Sigmoid colon (tissue), 4 donors: ENCODE data around the gene BCL3.

ENCODE experiments used
- POLR2A ChIP-seq, 2 donors: fragments of 450-650 bp; IDR thresholded peaks; one replicate each; pipeline ENCODE4 v1.6.1; 2016; ENCODE audit warnings: antibody characterized with exemption in 2 of 2, mild to moderate bottlenecking in 2 of 2, moderate library complexity in 2 of 2
- POLR2AphosphoS5 ChIP-seq, 4 donors: sonication (generic); formaldehyde crosslinking; IDR thresholded peaks; one replicate each; pipeline ENCODE4 v1.6.1; 2017; ENCODE audit warnings: antibody characterized with exemption in 4 of 4
- TF ChIP-seq, protein P1 (sequence below), 4 experiments: fragments of 450-650 bp in 3 of 4; fragments of 200-600 bp in 1 of 4; IDR thresholded peaks; one replicate each; pipeline ENCODE4 v1.5.1; 2016 to 2019; ENCODE audit warnings: antibody characterized with exemption in 4 of 4, mild to moderate bottlenecking in 3 of 4, moderate library complexity in 2 of 4

DNA sequence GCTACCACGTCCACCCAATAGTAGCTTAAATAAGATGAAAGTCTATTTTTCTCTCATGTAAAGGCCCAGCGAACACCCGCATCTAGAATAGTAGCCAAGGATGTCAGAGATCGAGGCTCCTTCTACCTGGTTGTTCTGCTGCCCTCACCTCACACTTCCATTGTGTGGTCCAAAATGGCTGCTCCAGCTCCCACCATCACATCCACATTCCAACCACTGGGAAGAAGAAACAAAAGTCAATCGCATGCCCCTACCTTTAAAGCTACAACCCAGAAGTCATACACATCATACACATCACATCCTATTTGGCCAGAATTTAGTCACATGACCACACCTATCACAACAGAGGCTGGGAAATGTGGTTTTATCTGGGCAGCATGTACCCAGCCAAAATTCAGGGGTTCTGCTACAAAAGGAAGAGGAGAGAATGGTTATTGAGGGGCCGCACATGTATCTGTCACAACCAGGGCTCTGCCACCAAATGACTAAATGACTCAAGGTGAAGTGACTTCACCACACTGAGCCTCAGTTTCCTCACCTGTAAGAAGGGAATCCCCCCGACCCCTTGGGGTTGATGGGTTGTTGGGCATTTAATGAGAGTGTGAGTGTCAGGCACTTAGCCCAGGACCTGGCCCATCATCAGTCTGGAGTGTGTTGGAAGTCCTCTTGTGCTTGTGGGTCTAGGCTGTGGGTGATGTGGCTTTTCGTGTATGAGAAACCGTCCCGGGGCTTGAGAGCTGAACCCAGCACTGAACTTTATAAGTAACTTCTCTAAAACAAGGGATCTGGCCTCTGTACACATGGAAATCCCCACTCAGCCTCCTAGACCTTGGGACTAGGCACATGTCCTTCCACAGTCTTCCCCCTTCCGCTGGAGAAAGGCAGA is 19.0 kb downstream of the BCL3 start:
- TF ChIP-seq, protein P1, sequence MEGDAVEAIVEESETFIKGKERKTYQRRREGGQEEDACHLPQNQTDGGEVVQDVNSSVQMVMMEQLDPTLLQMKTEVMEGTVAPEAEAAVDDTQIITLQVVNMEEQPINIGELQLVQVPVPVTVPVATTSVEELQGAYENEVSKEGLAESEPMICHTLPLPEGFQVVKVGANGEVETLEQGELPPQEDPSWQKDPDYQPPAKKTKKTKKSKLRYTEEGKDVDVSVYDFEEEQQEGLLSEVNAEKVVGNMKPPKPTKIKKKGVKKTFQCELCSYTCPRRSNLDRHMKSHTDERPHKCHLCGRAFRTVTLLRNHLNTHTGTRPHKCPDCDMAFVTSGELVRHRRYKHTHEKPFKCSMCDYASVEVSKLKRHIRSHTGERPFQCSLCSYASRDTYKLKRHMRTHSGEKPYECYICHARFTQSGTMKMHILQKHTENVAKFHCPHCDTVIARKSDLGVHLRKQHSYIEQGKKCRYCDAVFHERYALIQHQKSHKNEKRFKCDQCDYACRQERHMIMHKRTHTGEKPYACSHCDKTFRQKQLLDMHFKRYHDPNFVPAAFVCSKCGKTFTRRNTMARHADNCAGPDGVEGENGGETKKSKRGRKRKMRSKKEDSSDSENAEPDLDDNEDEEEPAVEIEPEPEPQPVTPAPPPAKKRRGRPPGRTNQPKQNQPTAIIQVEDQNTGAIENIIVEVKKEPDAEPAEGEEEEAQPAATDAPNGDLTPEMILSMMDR (IDR thresholded peaks at IDR 0.05) = no peak
- TF ChIP-seq POLR2A (IDR thresholded peaks at IDR 0.05) (no peak), POLR2AphosphoS5 (IDR thresholded peaks at IDR 0.05) (no peak)
